H1 (cell line): ENCODE data around the gene GPER1.

Experiments
- CREB1 ChIP-seq: IDR thresholded peaks from 2 replicates; pipeline ENCODE4 v1.6.1; 2012; ENCODE audit warnings: inconsistent platforms
- EP300 ChIP-seq, 2 experiments: IDR thresholded peaks; 1 replicate in 1 of 2; 2 replicates in 1 of 2; pipeline ENCODE4 v1.6.1; 2011 to 2012; ENCODE audit warnings: low read depth in 2 of 2, low read length in 2 of 2, mild to moderate bottlenecking in 2 of 2, borderline replicate concordance in 1 of 2, inconsistent platforms in 1 of 2, moderate library complexity in 1 of 2
- EZH2 ChIP-seq: fragments of 200-600 bp; sonication (generic); IDR thresholded peaks from 2 replicates; pipeline ENCODE4 v1.7.1; 2012; ENCODE audit warnings: low read depth, mild to moderate bottlenecking, moderate library complexity, low read length, inconsistent platforms; ENCODE audit not compliant: severe bottlenecking
- JUN ChIP-seq: IDR thresholded peaks from 2 replicates; pipeline ENCODE4 v1.6.1; 2011; ENCODE audit warnings: low read depth, mild to moderate bottlenecking, improper control_type of control experiment, low read length
- POLR2A ChIP-seq, 2 experiments: IDR thresholded peaks; 1 replicate in 1 of 2; 2 replicates in 1 of 2; pipeline ENCODE4 v1.6.1; 2011; ENCODE audit warnings: low read depth in 2 of 2, low read length in 2 of 2, mild to moderate bottlenecking in 2 of 2; ENCODE audit errors: control extremely low read depth in 1 of 2
- RNF2 ChIP-seq: fragments of 200-900, 300-1000 bp; sonication (generic); IDR thresholded peaks from 2 replicates; pipeline ENCODE4 v1.7.1; 2016; ENCODE audit warnings: borderline replicate concordance, low read depth, mild to moderate bottlenecking, antibody characterized with exemption, low read length; ENCODE audit not compliant: poor library complexity, severe bottlenecking; ENCODE audit errors: missing control alignments
- SAP30 ChIP-seq: fragments of 300-600 bp; sonication (generic); IDR thresholded peaks from 2 replicates; pipeline ENCODE4 v1.7.1; 2012; ENCODE audit warnings: low read length, moderate library complexity, mild to moderate bottlenecking, inconsistent platforms; ENCODE audit not compliant: insufficient read depth, insufficient replicate concordance
- SIRT6 ChIP-seq: IDR thresholded peaks from one replicate; pipeline ENCODE4 v1.7.1; 2012; ENCODE audit warnings: low read length, inconsistent platforms
- SRF ChIP-seq: IDR thresholded peaks from 2 replicates; pipeline ENCODE4 v1.6.1; 2011; ENCODE audit warnings: mild to moderate bottlenecking, low read depth, low read length, moderate library complexity
- TAF1 ChIP-seq: IDR thresholded peaks from 2 replicates; pipeline ENCODE4 v1.6.1; 2011; ENCODE audit warnings: mild to moderate bottlenecking, low read depth, low read length
- TCF12 ChIP-seq: IDR thresholded peaks from 2 replicates; pipeline ENCODE4 v1.6.1; 2011; ENCODE audit warnings: low read depth, mild to moderate bottlenecking, low read length
- TF ChIP-seq, protein P1 (sequence below), 3 experiments: IDR thresholded peaks; 1 replicate in 2 of 3; 2 replicates in 1 of 3; pipeline versions ENCODE4 v1.5.1 to v1.6.1; 2011; ENCODE audit warnings: low read length in 3 of 3, mild to moderate bottlenecking in 3 of 3, inconsistent platforms in 2 of 3, low read depth in 1 of 3, moderate library complexity in 1 of 3; ENCODE audit not compliant: insufficient read depth in 1 of 3; ENCODE audit errors: control extremely low read depth in 1 of 3
- TF ChIP-seq, protein P2 (sequence below): IDR thresholded peaks from 2 replicates; pipeline ENCODE4 v1.6.1; 2011; ENCODE audit warnings: low read depth, mild to moderate bottlenecking, low read length; ENCODE audit not compliant: insufficient read depth

DNA sequence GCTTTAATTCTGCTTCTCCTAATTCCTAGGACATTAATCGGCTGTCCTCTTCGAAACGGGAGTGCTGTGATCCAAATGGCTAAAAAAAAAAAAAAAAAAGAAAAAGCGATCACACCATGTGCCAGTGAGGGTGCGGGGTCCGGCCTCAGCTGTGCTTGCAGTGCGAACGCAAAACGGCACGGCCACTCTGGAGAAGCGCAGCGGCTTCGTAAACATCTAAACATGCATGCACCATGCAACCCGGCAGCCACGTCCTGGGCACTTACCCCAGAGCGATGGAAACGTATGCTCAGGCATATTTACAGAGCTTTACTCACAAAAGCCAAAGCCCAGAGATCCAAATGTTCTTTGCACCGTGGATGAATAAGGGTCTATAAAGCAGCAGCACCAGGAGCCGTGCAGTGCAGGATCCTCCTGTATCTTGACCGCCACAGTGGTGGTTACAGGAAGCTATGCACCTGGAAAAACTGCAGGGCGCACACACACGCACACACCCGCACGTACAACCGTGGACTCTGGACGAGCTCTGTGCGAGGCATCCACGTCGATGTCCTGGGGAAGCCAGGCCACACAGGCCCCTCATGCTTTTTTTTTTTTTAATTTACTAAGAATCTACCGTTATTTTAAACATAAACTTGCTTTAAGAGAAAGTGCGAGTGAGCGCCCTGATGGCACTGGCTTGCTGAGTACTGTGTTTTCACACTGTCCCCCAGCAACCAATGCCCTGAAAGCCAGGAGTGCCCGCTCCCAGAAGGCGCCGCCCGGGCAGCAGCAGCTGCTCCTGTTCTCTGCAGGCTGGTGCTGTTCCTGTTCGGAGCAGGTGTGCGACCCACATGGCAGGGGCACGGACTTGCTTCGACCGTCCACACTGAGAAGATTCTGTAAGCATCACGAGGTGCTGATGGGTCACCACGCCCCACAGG is 25.0 kb downstream of the GPER1 start:
- TF ChIP-seq EZH2 (no peak), SIRT6 (no peak), POLR2A (IDR thresholded peaks at IDR 0.05; ENCODE audit: control extremely low read depth in 1 of 2, low read depth in 2 of 2, low read length in 2 of 2) (no peak), EP300 (IDR thresholded peaks at IDR 0.05; ENCODE audit: borderline replicate concordance in 1 of 2, low read depth in 2 of 2, low read length in 2 of 2) (no peak), RNF2 (no peak), SAP30 (no peak), JUN (no peak), TCF12 (no peak), TAF1 (no peak), SRF (no peak), CREB1 (no peak)
- TF ChIP-seq, protein P1, sequence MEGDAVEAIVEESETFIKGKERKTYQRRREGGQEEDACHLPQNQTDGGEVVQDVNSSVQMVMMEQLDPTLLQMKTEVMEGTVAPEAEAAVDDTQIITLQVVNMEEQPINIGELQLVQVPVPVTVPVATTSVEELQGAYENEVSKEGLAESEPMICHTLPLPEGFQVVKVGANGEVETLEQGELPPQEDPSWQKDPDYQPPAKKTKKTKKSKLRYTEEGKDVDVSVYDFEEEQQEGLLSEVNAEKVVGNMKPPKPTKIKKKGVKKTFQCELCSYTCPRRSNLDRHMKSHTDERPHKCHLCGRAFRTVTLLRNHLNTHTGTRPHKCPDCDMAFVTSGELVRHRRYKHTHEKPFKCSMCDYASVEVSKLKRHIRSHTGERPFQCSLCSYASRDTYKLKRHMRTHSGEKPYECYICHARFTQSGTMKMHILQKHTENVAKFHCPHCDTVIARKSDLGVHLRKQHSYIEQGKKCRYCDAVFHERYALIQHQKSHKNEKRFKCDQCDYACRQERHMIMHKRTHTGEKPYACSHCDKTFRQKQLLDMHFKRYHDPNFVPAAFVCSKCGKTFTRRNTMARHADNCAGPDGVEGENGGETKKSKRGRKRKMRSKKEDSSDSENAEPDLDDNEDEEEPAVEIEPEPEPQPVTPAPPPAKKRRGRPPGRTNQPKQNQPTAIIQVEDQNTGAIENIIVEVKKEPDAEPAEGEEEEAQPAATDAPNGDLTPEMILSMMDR (IDR thresholded peaks at IDR 0.05; ENCODE audit: control extremely low read depth in 1 of 3, insufficient read depth in 1 of 3, low read depth in 1 of 3, low read length in 3 of 3) = no peak
- TF ChIP-seq, protein P2, sequence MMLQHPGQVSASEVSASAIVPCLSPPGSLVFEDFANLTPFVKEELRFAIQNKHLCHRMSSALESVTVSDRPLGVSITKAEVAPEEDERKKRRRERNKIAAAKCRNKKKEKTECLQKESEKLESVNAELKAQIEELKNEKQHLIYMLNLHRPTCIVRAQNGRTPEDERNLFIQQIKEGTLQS = no peak
